ENCODE data around the gene GOLGA8F.
"Not testable (repeated sequence)": the region's sequence is repeated elsewhere in the genome, so short reads cannot be mapped to it uniquely, and the experiment has no call there.

GOLGA8F gene, protein sequence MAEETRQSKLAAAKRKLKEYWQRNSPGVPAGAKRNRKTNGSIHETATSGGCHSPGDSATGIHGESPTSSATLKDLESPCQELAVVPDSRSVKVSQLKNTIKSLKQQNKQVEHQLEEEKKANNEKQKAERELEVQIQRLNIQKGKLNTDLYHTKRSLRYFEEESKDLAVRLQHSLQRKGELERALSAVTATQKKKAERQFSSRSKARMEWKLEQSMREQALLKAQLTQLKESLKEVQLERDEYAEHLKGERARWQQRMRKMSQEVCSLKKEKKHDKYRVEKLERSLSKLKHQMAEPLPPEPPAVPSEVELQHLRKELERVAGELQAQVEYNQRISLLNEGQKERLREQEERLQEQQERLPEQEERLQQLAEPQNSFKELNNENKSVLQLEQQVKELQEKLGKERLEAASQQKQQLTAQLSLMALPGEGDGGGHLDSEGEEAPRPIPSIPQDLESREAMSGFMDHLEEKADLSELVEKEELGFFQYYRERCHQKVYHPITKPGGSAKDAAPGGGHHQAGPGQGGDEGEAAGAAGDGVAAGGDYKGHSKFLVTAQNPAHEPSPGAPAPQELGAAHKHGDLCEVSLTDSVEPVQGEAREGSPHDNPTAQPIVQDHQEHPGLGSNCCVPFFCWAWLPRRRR

DNA sequence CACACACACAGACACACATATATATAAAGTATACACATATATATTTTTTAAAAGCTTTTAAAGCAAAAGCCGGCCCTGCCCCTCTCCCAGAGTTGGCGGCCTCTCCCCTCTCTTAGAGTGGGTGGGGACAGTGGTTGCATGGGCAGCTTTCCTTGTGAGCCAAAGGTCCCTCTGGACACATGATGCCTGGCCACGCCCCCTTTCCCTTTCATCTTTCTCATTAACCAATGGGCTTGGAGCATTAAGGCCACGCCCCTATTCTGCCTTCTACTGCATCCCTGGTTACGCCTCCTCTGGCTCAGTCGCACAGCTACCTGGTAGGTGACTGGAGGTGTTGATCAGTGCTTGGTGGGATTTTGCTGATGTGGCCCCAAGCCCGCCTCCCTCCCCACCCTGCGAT lies at the start of gene GOLGA8F:
TSS of gene GOLGA8F (plus strand) at position 301 of the 400 bp plus-strand sequence. CDS start at position 399, 98 bp downstream.
- not testable (repeated sequence) for DNase-seq

DNA sequence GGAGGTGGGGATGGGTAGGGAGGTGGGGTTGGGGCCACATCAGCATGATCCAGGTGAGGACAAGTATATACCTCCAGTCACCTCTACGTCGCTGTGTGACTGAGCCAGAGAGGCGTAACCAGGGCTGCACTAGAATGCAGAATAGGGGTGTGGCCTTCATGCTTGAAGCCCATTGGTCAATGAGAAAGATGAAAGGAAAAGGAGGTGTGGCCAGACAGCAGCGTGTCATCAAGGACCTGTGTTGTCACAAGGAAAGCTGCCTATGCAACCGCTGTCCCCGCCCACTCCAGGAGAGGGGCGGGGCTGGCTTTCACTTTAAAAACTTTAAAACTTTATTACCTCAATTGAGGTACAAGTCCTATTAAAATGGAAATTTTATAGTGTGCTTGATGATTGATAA lies 20.5 kb upstream of the GOLGA8F start, which contains the start of gene GOLGA6L24:
TSS of gene GOLGA6L24 (minus strand) at position 101 of the 400 bp plus-strand sequence. CDS start at position 40, 61 bp downstream.
- not testable (repeated sequence) for DNase-seq

DNA sequence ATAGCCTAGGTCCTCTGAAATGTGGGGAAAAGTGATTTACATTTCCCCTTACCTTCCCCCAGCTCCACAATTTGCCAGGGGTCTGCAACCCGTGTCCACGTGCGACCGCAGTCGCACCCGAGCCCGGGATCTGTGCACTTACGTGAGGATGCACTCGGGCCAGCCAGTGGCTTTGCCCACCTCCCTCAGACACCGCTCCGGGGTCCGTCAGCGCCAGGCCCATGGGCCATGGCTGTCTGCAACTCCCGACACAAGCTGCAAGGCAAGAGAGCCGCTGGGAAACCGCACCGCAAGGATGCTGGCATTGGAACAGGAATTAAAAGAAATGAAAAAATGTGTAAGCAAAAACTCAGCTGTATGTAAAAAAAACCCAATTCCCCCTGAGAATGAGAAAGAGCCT lies 13.0 kb upstream of the GOLGA8F start:
- DNase-seq = not testable (repeated sequence)

DNA sequence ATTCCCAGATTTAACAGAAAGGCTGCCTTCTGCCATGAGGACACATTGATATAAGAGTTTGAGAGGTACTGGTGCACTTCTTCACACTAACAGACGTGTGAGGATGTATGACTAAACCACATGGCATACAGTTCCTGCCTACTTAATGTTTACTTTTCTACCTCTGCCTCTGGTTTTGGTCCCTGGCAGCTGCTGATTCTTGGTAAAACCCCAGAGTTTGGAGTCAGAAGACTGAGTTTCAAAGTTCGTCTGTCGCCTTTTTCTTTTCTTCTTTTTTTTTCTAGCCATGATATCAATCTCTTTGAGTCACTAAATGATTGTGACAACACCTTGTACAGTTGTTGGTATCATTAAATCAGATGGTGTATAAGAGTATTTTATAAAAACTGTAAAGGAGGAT lies 1.6 kb downstream of the GOLGA8F start:
- not testable (repeated sequence) for DNase-seq

DNA sequence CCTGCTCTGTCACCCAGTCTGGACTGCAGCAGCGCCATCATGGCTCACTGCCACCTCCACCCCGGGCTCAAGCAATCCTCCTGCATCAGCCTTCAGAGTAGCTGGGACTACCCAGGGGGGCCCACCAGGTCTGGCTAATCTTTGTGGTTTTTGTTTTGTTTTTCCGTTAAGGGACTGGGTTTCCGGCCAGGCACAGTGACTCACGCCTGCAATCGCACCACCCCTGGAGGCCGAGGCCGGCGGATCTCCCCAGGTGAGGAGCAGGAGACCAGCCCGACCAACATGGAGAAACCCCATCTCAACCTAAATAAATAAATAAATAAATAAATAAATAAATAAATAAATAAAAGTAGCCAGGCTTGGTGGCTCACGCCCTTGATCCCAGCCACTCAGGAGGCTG lies 17.6 kb downstream of the GOLGA8F start:
- not testable (repeated sequence) for DNase-seq

DNA sequence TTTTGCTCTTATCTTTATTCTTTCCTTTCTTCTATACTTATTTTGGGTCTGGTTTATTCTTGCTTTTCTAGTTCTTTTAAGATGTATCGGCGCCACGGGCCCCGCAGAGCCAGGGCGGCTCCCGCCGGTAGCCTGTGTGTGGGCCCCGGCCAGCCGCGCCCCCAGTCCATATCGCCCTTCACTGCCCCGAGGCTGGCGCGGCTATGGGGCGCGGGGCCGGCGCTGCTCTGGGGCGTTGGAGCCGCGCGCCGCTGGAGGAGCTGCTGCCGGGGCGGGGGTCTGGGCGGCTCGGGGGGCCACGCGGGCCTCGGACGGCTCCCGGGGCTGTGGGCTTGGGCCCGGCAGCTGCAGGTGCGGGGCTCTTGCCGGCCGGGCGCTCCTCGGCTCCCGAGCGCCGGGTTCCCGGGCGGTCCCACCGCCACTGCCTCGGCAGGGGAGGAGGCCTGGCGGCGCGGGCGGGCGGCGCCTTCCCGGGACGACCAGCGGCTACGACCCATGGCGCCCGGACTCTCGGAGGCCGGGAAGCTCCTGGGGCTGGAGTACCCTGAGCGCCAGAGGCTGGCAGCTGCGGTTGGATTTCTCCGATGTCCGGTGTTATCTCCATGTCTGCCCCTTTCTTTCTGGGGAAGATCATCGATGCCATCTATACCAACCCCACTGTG lies 24.4 kb downstream of the GOLGA8F start:
- not testable (repeated sequence) for DNase-seq

DNA sequence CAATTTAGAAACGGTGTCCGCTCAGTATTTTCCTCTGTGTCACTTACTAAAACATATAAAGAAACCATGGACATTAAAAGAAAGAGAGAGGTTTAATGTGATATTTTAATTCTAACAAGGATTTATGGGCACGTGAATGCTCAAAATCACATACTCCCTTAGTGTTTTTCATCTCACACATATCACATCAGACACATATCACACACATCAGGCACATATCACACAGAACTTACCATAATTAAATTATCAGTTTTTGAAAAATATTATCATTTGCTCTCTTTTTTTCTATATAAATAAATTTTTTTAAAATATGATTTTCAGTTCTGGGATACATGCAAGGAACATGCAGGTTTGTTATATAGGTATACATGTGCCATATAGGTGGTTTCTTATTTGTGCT lies 42.0 kb downstream of the GOLGA8F start:
- not testable (repeated sequence) for DNase-seq

DNA sequence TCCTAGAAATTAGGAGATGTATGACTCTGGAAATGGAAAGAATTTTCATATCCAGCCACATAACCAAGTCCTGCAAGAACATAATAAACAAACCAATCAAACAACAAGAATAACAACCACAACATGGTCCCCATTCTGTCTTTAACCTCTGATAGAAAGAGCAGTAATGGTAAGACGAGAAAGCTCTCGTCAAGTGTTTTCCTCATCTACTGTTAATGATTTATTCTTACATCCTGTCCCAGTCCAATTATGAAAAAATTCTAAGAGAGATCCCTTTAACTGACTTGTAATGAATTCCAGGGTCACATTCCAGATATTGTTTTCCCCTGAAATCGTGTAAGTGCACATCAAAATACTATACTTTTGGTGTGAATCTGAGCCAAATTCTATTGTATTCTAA lies 57.1 kb downstream of the GOLGA8F start:
- not testable (repeated sequence) for DNase-seq
